HG02870 (cell line): ENCODE measurements around the gene ACAT2.
"Not testable (repeated sequence)": the region's sequence is repeated elsewhere in the genome, so short reads cannot be mapped to it uniquely, and the experiment has no call there.

Source experiments
- ATAC-seq: cut with Tn5 transposase; IDR thresholded peaks from one replicate; pipeline ENCODE4 v1.9.1; 2021; ENCODE audit warnings: mild to moderate bottlenecking, moderate library complexity; ENCODE audit not compliant: unreplicated experiment

The ACAT2 gene

DNA sequence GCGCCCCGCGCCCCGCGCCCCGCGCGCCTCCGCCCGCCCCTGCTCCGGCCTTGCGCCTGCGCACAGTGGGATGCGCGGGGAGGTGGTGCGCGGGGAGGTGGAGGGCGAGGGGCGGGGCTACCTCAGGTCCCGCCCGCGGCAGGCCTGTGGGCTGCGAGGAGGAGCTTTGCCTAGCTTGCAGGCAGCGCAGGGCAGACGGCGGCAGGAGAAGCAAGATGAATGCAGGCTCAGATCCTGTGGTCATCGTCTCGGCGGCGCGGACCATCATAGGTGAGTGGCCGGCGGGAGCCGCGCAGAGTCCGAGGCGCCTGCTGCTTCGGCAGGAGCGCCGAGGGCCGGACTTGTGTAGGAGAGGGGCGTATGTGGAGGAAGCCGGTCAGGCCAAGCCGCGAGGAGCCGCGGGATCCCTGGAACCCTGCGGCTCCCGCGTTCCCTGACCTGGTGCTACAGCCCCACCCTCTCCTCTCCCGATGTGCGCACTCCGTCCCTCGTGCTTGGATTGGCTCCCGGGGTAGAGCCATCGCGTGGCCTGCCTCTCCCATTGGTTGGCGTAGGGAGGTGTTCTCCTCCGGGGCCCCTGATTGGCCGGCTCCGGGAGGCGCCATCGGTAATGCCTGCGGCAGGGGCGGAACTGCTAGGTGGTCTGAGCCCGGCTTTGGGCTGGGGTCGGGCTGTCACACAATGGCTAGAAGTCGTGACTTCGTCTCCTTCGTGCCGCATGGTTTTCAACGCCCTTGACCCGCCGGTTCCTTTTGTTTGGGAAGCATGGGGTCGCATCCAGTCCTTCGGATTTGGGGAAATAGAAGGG, at the start of gene ACAT2:
Gene ACAT2, plus strand, starts transcription at position 173 of the 808 bp plus-strand sequence. Its CDS starts 43 bp downstream, at position 216.
- ATAC-seq = peak; percentile 97

DNA sequence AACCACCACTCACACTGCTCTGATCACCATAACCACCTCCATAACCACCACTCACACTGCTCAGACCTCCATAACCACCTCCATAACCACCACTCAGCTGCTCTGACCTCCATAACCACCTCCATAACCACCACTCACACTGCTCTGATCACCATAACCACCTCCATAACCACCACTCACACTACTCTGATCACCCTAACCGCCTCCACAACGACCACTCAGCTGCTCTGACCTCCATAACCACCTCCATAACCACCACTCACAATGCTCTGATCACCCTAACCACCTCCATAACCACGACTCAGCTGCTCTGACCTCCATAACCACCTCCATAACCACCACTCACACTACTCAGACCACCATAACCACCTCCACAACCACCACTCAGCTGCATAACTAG, 49.5 kb upstream of the ACAT2 start:
- ATAC-seq = not testable (repeated sequence)

DNA sequence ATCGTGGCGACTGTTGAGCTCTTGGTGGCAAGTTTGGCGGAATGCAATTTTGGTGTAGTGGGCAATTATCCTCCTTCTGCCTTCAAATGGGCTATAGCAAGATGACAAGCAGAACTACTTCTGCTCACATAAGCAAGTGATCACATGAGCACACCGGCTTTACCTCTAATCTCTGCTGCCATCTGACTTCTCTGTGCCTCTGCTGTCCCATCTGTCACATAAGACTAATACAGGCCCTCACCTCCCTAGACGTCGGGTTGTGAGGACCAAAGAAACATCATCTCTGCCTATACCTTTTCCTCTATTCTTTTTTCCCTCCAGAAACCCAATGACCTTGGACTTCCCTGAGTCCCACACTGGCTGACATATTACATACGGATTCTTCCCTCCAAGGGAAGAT, 47.9 kb upstream of the ACAT2 start:
- ATAC-seq = no peak

DNA sequence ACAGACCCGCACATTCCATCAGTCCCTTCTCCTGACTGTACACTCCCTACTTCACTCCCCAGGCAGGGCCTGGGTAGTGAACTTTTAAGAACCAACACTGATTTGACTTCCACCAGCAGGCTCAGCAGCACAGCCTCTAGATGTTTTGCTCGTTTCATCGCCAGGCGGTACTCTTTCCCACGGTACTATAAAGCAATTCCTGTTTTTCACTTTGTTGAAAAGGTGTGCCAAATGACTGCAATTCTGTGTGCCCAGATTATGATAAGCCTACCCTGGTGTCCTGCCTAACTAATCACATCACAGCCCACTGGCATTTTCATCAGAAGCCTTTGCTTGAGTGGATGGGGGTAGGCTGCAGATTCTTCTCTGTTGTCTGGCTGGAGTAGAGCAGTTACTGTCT, 47.4 kb upstream of the ACAT2 start:
- no peak for ATAC-seq

DNA sequence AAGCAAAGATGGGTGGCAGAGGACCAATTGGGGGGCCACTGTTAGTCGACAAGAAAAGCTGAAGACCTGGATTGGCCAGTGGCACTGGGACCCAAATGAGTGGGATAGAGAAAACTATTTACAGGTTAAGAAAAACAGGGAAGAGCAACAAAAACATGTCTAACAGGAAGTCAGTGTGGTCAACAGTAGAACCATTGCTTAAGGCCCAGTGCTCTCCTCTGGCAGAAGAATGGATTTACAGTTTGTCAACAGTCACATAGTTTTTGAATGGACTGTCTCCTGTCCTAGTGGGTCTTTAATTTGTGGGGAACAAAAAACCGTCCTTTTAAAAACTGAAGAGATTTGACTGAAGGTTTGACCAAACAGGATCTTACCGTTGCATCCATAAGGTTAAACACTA, 46.7 kb upstream of the ACAT2 start:
- ATAC-seq = no peak

DNA sequence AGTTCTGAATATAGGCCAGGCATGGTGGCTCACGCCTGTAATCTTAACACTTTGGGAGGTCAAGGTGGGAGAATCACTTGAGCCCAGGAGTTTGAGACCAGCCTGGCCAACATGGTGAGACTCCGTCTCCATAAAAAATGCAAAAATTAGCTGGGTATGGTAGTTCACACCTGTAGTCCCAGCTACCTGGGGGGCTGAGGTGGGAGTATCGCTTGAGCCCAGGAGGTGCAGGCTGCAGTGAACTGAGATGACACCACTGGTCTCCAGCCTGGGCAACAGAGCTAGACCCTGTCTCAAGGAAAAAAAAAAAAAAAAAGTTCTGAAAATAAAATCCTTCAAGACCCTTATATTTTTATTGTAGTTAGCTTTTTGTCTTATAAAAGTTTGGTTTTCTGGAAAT, 46.2 kb upstream of the ACAT2 start:
- ATAC-seq = no peak

DNA sequence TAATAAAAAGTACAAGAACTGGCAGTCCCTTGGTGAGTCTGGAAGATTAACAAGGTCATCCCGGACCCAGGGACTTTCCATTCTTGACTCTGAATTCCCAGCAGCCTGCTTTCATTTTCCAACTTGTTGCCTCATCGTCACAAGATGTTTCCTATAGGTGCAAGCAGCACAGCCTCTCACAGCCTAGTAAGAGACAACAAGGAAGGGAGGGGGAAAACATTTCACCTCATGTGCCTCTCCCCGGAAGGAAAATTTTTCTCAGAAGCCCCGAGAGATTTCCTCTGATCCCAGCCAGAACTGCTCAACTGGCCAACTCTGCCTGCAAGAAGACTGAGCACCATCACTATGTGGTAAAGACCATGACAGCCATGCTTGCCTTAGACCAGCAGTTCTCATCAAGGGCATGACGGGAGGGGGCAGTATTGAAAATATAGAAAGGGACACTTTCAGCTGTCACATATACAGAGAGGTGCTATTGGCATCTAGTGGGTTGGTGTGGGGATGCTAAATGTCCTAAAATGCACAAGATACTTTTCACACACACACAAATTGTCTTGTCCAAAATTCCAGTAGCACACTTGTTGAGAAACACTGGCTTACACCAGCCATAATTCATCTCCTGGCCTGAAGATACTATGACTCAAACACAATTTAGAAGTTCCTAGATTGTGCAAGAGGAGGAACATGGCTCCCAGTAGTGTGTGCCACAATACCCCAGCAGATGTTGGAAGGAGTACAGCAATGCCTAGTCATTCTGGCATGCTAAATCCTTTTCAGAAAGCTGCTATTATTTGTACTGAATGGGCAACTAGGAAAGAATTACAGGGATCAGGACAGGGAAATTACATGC, 45.4 kb upstream of the ACAT2 start:
- ATAC-seq = no peak

DNA sequence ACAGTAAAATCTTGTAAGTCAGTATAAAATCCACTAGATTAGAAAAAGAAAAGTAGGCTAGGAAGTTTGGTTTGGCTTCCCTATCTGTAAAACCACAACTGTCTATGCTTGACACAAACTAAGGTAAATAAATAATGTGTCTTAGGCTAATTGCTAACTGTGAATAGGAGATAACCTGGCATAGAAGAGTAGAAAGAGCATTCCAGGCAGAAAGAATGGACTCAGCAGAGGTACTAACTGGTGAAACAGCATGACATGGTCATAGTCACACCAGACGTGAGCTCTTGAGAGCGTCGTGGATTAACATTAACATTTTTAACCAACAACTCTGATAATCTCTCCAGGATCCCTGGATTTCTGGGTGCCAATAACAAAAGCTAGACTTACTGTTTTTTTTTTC, 43.2 kb upstream of the ACAT2 start:
- no peak for ATAC-seq

DNA sequence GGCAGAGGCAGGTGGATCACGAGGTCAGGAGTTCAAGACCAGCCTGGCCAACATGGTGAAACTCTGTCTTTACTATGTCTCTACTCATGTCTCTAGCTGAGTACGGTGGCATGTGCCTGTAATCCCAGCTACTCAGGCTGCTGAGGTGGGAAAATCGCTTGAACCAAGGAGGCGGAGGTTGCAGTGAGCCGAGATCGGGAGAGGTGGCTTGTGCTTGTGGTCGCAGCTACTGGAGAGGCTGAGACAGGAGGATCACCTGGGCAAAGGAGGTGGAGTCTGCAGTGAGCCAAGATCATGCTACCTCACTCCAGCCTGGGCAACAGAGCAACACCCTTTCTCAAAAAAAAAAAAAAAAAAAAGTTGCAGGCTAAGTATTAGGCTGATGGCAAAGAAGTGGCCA, 42.6 kb upstream of the ACAT2 start:
- no peak for ATAC-seq

DNA sequence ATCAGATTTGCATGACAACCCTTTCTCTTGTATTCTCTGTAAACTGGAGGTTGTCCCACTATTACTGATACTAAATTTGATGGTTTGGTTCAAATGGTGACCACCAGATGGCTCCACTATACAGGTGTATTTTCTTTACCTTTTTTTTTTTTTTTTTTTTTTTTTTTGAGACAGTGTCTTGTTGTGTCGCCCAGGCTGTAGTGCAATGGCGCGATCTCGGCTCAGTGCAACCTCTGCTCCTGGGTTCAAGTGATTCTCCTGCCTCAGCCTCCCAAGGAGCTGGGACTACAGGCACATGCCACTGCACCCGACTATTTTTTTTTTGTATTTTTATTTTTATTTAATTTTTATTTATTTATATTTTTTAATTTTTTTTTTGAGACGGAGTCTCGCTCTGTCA, 41.1 kb upstream of the ACAT2 start:
- ATAC-seq = no peak

DNA sequence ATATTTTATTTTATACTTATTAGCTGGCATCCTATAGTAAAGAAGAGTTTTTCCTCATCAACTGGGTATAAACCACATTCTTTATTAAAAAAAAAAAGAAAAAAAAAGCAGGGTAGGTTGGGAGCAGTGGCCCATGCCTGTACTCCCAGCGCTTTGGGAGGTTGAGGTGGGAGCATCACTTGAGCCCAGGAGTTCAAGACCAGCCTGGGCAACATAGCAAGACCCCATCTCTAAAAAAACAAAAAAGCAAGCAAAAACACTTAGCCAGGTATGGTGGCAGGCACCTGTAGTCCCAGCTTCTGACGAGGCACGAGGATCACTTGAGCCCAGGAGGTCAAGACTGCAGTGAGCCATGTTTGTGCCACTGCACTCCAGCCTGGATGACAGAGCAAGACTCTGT, 39.9 kb upstream of the ACAT2 start:
- ATAC-seq = not testable (repeated sequence)

DNA sequence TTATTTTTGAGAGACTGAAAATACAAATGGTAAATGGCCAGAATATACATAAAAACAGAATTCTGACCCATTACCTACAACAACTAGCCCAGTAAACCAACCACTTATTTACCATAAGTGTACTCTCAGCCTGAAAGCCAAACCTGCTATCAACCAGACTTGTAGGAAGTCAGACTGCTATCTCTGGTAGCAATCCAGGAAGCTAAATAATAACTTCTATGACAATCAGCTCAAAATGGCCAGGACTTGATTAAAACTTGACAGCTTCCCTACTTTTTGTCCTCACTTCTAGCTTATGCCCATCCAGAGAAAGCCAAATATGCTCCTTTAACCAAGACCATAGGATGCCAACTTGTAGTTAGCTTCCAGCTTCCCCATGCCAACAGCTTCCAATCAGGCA, 39.2 kb upstream of the ACAT2 start:
- ATAC-seq = no peak

DNA sequence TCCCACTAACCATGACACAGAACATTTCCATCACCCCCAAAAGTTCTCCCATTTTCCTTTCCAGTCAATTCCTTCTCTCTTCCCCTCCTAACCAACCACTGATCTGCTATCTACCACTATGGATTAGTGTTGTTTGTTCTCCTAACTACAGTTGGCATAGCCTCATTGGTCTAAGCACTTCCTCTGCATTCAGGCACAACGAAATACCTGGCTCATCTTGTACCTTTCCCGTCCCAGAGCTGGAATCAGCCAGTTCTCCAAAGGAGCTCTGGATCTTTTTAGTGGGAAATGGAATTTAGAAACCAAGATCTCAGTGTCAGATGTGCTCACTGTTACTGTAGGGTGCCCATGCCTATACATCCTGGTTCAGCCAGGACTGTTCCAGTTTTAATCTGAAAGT, 38.6 kb upstream of the ACAT2 start:
- ATAC-seq = no peak

DNA sequence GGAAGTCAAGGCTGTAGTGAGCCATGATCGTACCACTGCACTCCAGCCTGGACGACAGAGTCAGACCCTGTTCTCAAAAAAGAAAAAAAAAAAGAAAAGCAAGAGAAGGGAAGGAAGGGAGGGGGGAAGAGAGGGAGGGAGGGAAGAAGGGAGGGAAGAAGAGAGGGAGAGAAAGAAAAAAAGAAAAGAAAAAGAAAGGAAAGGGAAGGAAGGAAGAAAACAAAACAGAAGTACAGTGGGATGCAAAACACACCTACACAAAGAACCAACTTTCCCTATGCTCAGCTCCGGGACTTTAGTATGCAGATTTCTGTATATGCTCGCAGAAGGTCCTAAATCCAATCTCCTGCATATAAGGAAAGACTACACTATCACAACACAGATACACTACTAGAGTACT, 37.1 kb upstream of the ACAT2 start:
- no peak for ATAC-seq

DNA sequence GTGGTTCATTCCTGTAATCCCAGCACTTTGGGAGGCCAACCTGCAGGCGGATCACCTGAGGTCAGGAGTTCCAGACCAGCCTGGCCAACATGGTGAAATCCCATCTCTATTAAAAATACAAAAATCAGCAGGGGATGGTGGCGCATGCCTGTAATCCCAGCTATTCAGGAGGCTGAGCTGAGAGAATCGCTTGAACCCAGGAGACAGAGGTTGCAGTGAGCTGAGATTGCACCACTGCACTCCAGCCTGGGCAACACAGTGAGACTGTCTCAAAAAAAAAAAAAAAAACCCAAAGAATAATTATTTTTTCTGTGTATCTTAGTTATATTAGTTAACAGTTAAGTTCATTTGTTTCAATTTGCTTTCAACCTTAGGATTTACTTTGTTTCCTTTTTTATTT, 36.6 kb upstream of the ACAT2 start:
- not testable (repeated sequence) for ATAC-seq

DNA sequence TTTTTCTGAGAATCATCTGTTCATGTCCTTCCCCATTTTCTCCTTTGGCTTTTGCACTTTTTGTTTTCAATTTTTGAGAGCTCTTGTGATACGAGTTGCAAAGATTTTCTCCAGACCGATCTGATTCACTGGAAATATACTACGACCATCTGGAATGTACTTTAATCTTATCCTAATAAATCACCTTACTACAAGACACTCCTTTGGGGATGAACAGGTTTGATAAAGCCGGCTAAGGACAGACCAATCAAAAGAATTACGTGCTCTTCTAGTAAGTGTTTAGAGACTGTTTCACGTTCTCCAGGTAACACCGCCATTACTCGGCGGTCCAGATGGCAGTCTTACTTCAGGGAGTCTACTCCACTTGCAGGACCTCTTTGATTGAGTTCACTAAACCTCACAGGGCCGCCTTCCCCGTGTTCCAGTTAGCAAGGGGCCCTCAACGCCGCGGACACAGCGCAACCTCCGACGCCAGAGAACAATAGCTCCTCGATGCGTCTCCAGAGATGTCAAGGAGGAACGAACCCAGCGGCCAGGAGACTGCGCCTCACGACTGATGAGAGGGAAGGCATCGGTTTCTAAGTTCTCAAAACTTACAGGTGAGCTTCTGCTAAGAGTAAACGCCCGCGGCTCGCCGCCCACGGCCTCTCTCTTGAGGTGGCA, 35.5 kb upstream of the ACAT2 start:
- ATAC-seq = peak; percentile 20

DNA sequence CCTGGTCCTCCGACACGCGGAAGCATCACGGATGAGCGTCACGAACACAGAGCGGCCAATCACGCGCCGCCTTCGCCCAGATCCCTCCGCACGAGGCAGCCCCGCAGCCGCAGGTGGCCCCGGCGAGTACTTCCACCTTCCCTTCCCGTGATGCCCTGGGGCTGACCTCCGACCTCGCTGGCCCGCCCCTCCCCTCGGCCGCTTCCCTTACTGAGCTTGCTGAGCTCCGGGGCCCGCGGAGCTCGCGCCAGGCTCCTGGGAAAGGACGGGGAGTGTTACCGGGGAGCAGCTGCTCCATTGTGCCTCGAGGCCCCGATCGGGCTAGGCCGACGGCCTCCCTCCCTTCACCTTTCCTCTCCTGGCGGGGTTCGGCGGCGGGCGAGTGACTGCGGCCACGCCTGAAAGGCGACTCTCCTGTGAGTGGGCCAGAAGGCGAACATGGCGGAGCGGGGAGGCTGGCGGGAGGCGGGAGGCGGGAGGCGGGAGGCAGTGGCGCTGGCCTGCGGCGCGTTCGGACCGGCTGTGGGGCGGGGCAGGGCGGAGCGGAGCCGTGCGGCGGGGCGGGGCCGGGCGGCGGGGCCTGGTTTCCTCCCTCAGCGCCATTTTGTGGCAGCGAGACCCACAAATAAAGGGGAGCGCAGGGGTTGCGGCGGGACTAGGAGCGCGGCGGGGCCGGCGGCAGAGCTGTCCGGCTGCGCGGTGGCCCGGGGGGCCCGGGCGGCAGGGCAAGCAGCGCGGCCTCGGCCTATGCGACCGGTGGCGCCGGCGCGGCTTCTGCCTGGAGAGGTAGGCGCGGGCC, 34.7 kb upstream of the ACAT2 start, which contains the start of gene WTAP:
Gene WTAP, plus strand, starts transcription at position 589 of the 799 bp plus-strand sequence. CDS start 8,760 bp downstream, outside the sequence.
- ATAC-seq = peak; percentile 75

DNA sequence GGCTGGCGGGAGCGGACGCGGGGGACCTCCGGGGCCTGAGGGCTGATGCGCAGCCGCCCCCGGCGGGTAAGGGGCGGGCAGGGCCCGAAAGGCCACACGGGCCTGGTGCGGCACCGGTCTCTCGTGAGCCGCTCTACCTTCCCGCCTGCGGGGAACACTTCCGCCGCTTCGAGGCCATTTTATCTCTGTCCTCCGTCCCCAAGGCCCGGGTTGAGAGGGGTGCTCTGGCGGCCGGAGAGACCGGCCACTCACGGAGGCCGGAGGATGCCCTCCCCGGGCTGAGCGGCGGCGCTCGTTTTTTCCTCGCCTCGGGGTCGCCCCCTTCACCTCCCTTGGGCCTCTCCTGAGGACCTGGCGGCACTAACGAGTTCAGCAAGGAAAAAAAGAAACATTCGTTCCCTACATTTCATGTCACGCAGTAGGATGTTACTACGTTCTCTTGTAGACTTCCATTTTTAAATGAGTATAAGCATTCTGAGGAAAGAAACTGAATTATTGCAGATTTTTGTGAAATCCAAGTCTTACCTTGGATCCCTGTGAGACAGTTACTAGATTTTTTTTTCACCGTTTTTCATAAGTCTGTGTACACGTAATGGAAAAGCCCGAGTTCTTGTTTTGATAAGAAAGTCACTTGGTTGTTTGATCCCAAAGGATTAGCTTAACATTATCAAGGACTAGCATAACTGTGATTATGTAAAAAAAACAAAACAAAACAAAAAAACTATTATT, 34.0 kb upstream of the ACAT2 start:
- peak; percentile 33 for ATAC-seq

DNA sequence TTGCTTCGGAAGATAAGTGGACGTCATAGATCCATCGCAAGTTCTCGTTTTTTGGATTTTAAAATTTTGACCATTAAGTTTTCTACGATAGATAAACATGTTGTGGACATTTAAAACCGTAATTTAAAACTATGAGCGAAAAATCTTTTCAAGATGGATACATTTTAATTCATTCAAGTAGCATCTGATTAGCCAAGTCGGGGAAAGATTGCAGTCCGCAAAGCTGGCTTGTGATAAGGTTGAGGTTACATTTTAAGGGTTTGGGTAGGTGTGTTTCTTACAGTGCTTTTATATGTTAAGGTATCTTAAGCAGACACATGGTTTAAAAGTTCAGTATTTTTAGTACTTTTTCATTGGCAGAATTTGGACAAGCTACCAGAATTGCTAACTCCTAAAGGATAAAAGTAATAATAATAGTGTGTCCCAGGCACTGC, 33.3 kb upstream of the ACAT2 start:
- no peak for ATAC-seq
